HepG2 (cell line): Measurements from ENCODE around the gene HELB. TPM values are rescaled to one million over a fixed set of nuclear protein-coding genes. Genes with fewer than 3 reads are reported as not detected.

Experiments used
- ATAC-seq: fragments of 200-7000 bp; cut with Tn5 transposase; 3 replicates; pipeline ENCODE4 v1.9.1; 2020; ENCODE audit warnings: mild to moderate bottlenecking, moderate library complexity
- BruUV-seq: library from RNA; stranded (reverse); fragments of 400-500 nt; replicated peaks from 2 replicates; lab custom pipeline; 2021; lab: Mats Ljungman, UMichigan
- CTCF ChIA-PET: fragments of 300-600 bp; formaldehyde crosslinking; extraction: SDS; loops from one replicate; lab custom pipeline; 2021; ENCODE audit warnings: low total read pairs, inconsistent platforms, low intra/inter-chr PET ratio; lab: Yijun Ruan, JAX
- POLR2A ChIA-PET: fragments of 350-600 bp; sonication (Branson Sonifier 250); formaldehyde crosslinking; loops from one replicate; lab custom pipeline; 2020; ENCODE audit warnings: antibody characterized with exemption, inconsistent platforms; lab: Yijun Ruan, JAX
- DNase-seq: peaks from one replicate; pipeline ENCODE4 v3.0.0-alpha.2; 2015; ENCODE audit warnings: low spot score
- FAIRE-seq: peaks from 3 replicates; lab custom pipeline; 2011; peaks lifted over from hg19 to GRCh38; lab: Jason Lieb, UNC
- H2AFZ ChIP-seq: one replicate; pipeline ENCODE4 v1.6.1; 2011; ENCODE audit warnings: low read length, inconsistent platforms
- H3K27ac ChIP-seq: fragments of 300-600 bp; 3 replicates; pipeline ENCODE4 v1.8.0; 2011; ENCODE audit warnings: mixed run types, mild to moderate bottlenecking, mixed read lengths, low read length, inconsistent platforms; ENCODE audit not compliant: insufficient read depth; ENCODE audit errors: extremely low read length
- H3K27me3 ChIP-seq, 2 experiments: fragments of 200-600 bp in 1 of 2; 2 replicates in 1 of 2; 3 replicates in 1 of 2; pipeline versions ENCODE4 v1.6.0 to v1.8.0; 2011; ENCODE audit warnings: low read length in 2 of 2, mild to moderate bottlenecking in 2 of 2, moderate library complexity in 2 of 2, inconsistent platforms in 1 of 2; ENCODE audit not compliant: insufficient read depth in 2 of 2, control insufficient read depth in 1 of 2
- H3K36me3 ChIP-seq, 2 experiments: fragments of 200-600 bp in 1 of 2; replicated peaks in 1 of 2; 2 replicates in 1 of 2; 3 replicates in 1 of 2; pipeline versions ENCODE4 v1.5.1 to v1.8.0; 2011; ENCODE audit warnings: low read length in 2 of 2, inconsistent platforms in 1 of 2; ENCODE audit not compliant: insufficient read depth in 2 of 2, control insufficient read depth in 1 of 2
- H3K4me1 ChIP-seq: 2 replicates; pipeline ENCODE4 v1.5.1; 2012; ENCODE audit warnings: low read length, inconsistent platforms; ENCODE audit not compliant: insufficient read depth
- H3K4me2 ChIP-seq: 2 replicates; pipeline ENCODE4 v1.6.0; 2011; ENCODE audit warnings: low read depth, low read length, inconsistent platforms
- H3K4me3 ChIP-seq, 3 experiments: fragments of 200-600 bp in 1 of 3; sonication (generic), shearing (Covaris generic) in 1 of 3; replicated peaks in 1 of 3; 2 replicates each; pipeline ENCODE4 v1.5.1; 2011 to 2016; ENCODE audit warnings: low read length in 3 of 3, inconsistent platforms in 2 of 3, low read depth in 2 of 3, mild to moderate bottlenecking in 2 of 3, control low read depth in 1 of 3, mixed read lengths in 1 of 3; ENCODE audit not compliant: insufficient read depth in 1 of 3
- H3K79me2 ChIP-seq: one replicate; pipeline ENCODE4 v1.6.1; 2011; ENCODE audit warnings: low read length, inconsistent platforms; ENCODE audit not compliant: insufficient read depth
- H3K9ac ChIP-seq: 2 replicates; pipeline ENCODE4 v1.6.0; 2011; ENCODE audit warnings: mild to moderate bottlenecking, low read depth, low read length, inconsistent platforms; ENCODE audit not compliant: insufficient read depth
- H3K9me3 ChIP-seq: 2 replicates; pipeline ENCODE4 v1.5.1; 2012; ENCODE audit warnings: mild to moderate bottlenecking, low read length
- H4K20me1 ChIP-seq: 2 replicates; pipeline ENCODE4 v1.6.0; 2011; ENCODE audit warnings: inconsistent platforms, mild to moderate bottlenecking, low read length, moderate library complexity; ENCODE audit not compliant: insufficient read depth
- BCL3 ChIP-seq: sonication (generic); formaldehyde crosslinking; IDR thresholded peaks from 2 replicates; pipeline ENCODE4 v1.5.1; 2020; ENCODE audit warnings: mild to moderate bottlenecking, missing genetic modification reagents, moderate library complexity
- BCL6 ChIP-seq: IDR thresholded peaks from 2 replicates; pipeline ENCODE4 v1.6.1; 2016; ENCODE audit warnings: missing genetic modification reagents, missing compliant biosample characterization
- GLMP ChIP-seq: sonication (generic); formaldehyde crosslinking; IDR thresholded peaks from 2 replicates; pipeline ENCODE4 v1.9.0; 2021; ENCODE audit warnings: missing genetic modification reagents, mild to moderate bottlenecking, borderline replicate concordance
- HDAC6 ChIP-seq: fragments of 200-600 bp; sonication (generic); IDR thresholded peaks from 2 replicates; pipeline ENCODE4 v1.7.0; 2017; ENCODE audit warnings: mild to moderate bottlenecking, antibody characterized with exemption, low read length, low read depth
- HNRNPLL ChIP-seq: fragments of 200-400 bp; formaldehyde crosslinking; IDR thresholded peaks from 2 replicates; pipeline ENCODE4 v1.6.1; 2017; ENCODE audit warnings: mild to moderate bottlenecking, low read depth, low read length; ENCODE audit not compliant: poor library complexity, severe bottlenecking
- MIER2 ChIP-seq: IDR thresholded peaks from 2 replicates; pipeline ENCODE4 v1.6.1; 2016; ENCODE audit warnings: missing biosample characterization, missing genetic modification reagents
- TAF1 ChIP-seq: sonication (generic); formaldehyde crosslinking; IDR thresholded peaks from 2 replicates; pipeline ENCODE4 v1.4.0; 2020; ENCODE audit warnings: missing genetic modification reagents
- ZFY ChIP-seq: sonication (generic); formaldehyde crosslinking; IDR thresholded peaks from 2 replicates; pipeline ENCODE4 v1.4.0; 2020; ENCODE audit warnings: missing genetic modification reagents
- ZNF232 ChIP-seq: sonication (generic); formaldehyde crosslinking; IDR thresholded peaks from 2 replicates; pipeline ENCODE4 v1.4.0; 2020; ENCODE audit warnings: missing genetic modification reagents, borderline replicate concordance
- ZNF234 ChIP-seq: sonication (generic); formaldehyde crosslinking; conservative IDR thresholded peaks from 2 replicates; pipeline ENCODE4 v1.5.1; 2020; ENCODE audit warnings: mild to moderate bottlenecking, missing genetic modification reagents
- ZNF235 ChIP-seq: sonication (generic); formaldehyde crosslinking; IDR thresholded peaks from 2 replicates; pipeline ENCODE4 v1.8.1; 2023; ENCODE audit warnings: mild to moderate bottlenecking, missing genetic modification reagents, borderline replicate concordance
- ZNF407 ChIP-seq: sonication (generic); formaldehyde crosslinking; IDR thresholded peaks from one replicate; pipeline ENCODE4 v1.5.1; 2020; ENCODE audit warnings: mild to moderate bottlenecking, missing genetic modification reagents; ENCODE audit errors: not compliant biosample characterization
- ZNF619 ChIP-seq: sonication (generic); formaldehyde crosslinking; IDR thresholded peaks from 2 replicates; pipeline ENCODE4 v1.4.0; 2020; ENCODE audit warnings: mild to moderate bottlenecking, missing genetic modification reagents
- ZNF781 ChIP-seq: sonication (generic); formaldehyde crosslinking; IDR thresholded peaks from 2 replicates; pipeline ENCODE4 v1.5.1; 2020; ENCODE audit warnings: borderline replicate concordance, mild to moderate bottlenecking, missing genetic modification reagents; ENCODE audit errors: not compliant biosample characterization
- WGBS: methylation state at CpG from one replicate; pipeline ENCODE4 v1.1.6; 2017; ENCODE audit warnings: low lambda C conversion rate; 5-methylcytosine and 5-hydroxymethylcytosine counted together
- in situ Hi-C: cut with HindIII; loops from 2 replicates; pipeline ENCODE4 v1.10.0; 2017; ENCODE audit warnings: low pct_unique_long_range_greater_than_20kb; ENCODE audit not compliant: extremely low pct_ligation_motif_present
- intact Hi-C: fragments of 100-400 bp; cut with micrococcal nuclease; formaldehyde crosslinking; loops from one replicate; pipeline ENCODE4 v1.10.0; 2022; ENCODE audit not compliant: unreplicated experiment
- polyA plus RNA-seq, 8 experiments: library from polyadenylated mRNA; depleted of rRNA in 3 of 8; stranded (reverse) in 7 of 8; unstranded in 1 of 8; fragments of >200 nt; fragmentation: Illumina TruSeq in 4 of 8; extraction: Trizol in 4 of 8; gene quantifications; 2 replicates each; pipeline versions ENCODE4 v1.2.1 to v1.2.3, GENCODE V29; 2011 to 2016; ENCODE audit warnings: low read depth in 4 of 8, missing spikeins in 1 of 8, mixed read lengths in 1 of 8; ENCODE audit not compliant: insufficient read depth in 1 of 8
- total RNA-seq, 5 experiments: library from RNA; depleted of rRNA; stranded (reverse); fragments of >200 nt; fragmentation: Illumina TruSeq; extraction: Trizol; gene quantifications; 2 replicates each; pipeline ENCODE4 v1.2.3, GENCODE V29; 2016; ENCODE audit warnings: low read depth in 1 of 5

HELB gene
- total and polyA plus RNA-seq, 2 of the 13 experiments (the other 11 are each of a cell fraction or from before 2014, with no cell fraction given): 1.7 to 3.7 TPM

- H2AFZ ChIP-seq: no peak overlapping the region
- no peak overlapping the region for H3K4me3 ChIP-seq
These were observed 2.1 kb downstream of the HELB start for GRCh38 chr12:66304296-66304900.

More at GRCh38 chr12:66304296-66304900, 2.1 kb downstream of the HELB start:
- ChIA-PET POLR2A (no interaction called here), CTCF (no interaction called here)
- FAIRE-seq (no peak), DNase-seq (no peak), ATAC-seq (no peak)
- no peaks in the 10 kb centered on the region for H4K20me1 ChIP-seq
- H3K27me3 ChIP-seq: 0 out of 5 replicates have a peak, but pooled peaks cover 0 to 5% of the 10 kb centered on the region in 2 experiments
- no TSS peak for BruUV-seq
- no peaks in the 10 kb centered on the region for H3K79me2 ChIP-seq
- intact Hi-C loops: no loop called here
- H3K9ac ChIP-seq: no peak overlapping the region
- WGBS: 86% methylated on average over 6 of the region's 6 CpGs
- TF ChIP-seq TAF1 (no peak), ZNF232 (no peak), ZNF781 (CRISPR knock-in tag) (no peak), BCL6 (CRISPR knock-in tag) (no peak), GLMP (CRISPR knock-in tag) (no peak), ZNF407 (CRISPR knock-in tag) (no peak), ZNF234 (CRISPR knock-in tag) (no peak), MIER2 (CRISPR knock-in tag) (no peak), ZNF235 (CRISPR knock-in tag) (no peak), BCL3 (CRISPR knock-in tag) (no peak), HDAC6 (no peak), ZNF619 (CRISPR knock-in tag) (no peak), HNRNPLL (no peak), ZFY (no peak)
- no peaks in the 10 kb centered on the region for H3K9me3 ChIP-seq
- in situ Hi-C loops: no loop called here
- no peak overlapping the region for H3K27ac ChIP-seq
- no peaks in the 10 kb centered on the region for H3K36me3 ChIP-seq
- peaks cover 25% of the 10 kb centered on the region for H3K4me1 ChIP-seq
- H3K4me2 ChIP-seq: peak overlapping the region; percentile 89; the same call in 1 of the 2 replicates
